ENCODE data around the gene MNDA.
"Not testable (repeated sequence)": the region's sequence is repeated elsewhere in the genome, so short reads cannot be mapped to it uniquely, and the experiment has no call there.

MNDA gene

DNA sequence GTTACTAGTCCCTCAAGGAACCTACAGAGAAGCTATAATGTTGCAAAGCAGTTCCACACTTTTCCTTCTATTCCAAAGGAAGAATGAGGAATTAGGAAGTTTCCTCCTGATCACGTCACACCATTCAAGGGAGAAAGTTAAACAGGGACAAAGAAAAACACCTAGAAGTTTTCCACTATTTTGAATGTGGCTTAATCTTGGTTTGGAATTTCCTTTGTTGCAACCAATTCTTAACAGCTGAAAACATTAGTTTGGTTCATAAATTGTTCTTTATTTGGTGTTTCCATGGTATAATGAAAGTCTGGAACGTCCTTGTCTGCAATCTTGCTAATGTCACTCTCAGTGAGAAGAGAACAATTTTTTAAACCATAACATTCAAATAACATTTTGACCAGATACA lies 8.4 kb downstream of the MNDA start:
- no peak for DNase-seq (ENCODE audit: low read depth)

DNA sequence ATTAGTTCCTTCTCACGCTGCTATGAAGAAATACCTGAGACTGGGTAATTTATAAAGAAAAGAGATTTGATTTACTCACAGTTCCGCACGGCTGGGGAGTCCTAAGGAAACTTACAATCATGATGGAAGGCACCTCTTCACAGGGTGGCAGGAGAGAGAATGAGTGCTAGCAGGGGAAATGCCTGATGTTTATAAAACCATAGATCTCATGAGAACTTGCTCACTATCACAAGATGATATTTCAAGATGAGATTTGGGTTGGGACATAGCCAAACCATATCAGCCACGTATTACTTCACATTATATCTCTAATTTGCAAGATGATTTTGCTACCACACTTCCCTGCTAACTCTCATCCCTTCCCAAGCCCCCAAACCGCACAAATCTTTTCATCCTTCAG lies 9.1 kb downstream of the MNDA start:
- no peak for DNase-seq (ENCODE audit: low read depth)

DNA sequence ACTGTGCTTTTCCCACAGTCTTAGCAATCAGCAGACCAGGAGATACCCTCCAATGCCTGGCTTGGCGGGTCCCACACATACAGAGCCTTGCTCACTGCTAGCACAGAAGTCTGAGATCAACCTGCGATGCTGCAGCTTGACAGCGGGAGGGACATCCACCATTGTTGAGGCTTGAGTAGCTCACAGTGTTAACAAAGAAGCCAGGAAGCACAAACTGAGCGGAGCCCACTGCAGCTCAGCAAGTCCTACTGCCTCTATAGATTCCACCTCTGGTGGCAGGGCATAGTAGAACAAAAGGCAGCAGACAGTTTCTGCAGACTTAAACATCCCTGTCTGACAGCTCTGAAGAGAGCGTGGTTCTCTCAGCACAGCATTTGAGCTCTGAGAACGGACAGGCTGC lies 33.4 kb downstream of the MNDA start:
- no peak for DNase-seq (ENCODE audit: low read depth)

DNA sequence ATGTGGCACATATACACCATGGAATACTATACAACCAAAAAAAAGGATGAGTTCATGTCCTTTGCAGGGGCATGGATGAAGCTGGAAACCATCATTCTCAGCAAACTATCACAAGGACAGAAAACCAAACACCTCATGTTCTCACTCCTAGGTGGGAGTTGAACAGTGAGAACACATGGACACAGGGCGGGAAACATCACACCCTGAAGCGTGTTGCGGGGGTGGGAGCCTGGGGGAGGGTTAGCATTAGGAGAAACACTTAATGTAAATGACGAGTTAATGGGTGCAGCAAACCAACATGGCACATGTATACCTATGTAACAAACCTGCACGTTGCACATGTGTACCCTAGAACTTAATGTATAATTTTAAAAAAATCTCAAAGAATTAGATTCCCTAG lies 39.3 kb downstream of the MNDA start:
- DNase-seq (ENCODE audit: low read depth) = not testable (repeated sequence)

DNA sequence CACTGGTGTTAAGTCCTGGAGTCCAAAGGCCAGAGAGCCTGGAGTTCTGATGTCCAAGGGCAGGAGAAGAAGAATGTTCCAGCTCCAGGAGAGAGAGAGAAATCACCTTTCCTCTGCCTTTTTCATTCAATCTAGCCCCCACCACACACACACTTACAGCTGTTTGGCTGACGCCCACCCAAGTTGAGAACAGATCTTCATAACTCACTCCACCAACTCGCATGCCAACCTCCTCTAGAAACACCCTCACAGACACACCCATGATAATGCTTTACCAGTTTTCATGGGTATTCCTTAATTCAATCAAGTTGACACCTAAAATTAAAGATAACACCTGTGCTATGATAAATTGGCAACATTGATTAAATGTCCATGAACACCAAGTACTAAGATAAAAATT lies 42.0 kb downstream of the MNDA start:
- no peak for DNase-seq (ENCODE audit: low read depth)

DNA sequence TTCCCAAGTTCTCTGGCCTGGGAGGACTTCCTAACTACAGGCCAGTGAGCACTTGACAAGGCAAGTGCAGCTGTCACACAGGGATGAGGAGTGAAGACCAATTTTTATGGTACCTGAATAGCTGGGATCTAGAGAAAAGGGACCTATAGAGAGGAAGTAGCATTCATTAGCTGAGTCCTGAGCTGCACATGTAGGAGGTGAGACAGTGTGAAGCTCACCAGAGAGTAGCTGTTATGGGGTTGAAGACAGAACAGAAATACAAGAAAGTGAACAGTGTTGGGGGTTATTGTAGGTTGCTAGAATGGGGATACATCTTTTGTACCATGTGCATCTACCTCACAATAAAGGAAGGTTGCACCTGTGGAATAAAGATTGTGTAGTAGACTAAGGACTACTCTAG lies 62.5 kb downstream of the MNDA start:
- DNase-seq (ENCODE audit: low read depth) = no peak

DNA sequence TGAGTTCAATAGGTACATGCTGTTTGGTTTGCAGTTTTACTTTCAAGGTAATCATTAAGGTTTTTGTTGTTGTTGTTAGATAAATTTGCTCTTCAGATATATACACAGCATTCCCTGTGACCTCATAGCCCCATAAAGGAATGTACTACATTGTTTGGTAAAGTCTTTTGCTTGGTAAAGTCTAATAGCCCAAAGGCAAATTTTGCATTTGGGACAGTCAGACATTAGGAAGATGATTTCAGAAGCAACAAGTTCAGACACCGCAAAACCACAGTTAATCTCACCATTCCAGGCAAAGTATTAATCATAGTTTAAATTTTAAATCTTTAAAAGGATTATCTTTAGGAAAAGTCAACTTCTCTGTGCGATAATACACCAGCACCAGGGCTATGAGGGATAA lies 67.6 kb downstream of the MNDA start:
- no peak for DNase-seq (ENCODE audit: low read depth)

Measured in stimulated activated CD4-positive, alpha-beta T cell treated with anti-CD3 and anti-CD28 coated beads, Interleukin-2, amount 100 ng/mL, for 4 hours (primary cell).